DOHH2 (cell line): ENCODE data around the gene DIP2C.

Source experiments
- EZH2phosphoT487 ChIP-seq: fragments of 200-600 bp; sonication (generic); IDR thresholded peaks from 2 replicates; pipeline ENCODE4 v1.6.1; 2017; ENCODE audit warnings: borderline replicate concordance, mild to moderate bottlenecking, antibody characterized with exemption, low read length, moderate library complexity, mixed read lengths
- TF ChIP-seq, protein P1 (sequence below): fragments of 200-600 bp; sonication (generic); IDR thresholded peaks from one replicate; pipeline ENCODE4 v1.5.1; 2014; ENCODE audit warnings: antibody characterized with exemption, mild to moderate bottlenecking, low read depth, low read length; ENCODE audit not compliant: poor library complexity, severe bottlenecking

DNA sequence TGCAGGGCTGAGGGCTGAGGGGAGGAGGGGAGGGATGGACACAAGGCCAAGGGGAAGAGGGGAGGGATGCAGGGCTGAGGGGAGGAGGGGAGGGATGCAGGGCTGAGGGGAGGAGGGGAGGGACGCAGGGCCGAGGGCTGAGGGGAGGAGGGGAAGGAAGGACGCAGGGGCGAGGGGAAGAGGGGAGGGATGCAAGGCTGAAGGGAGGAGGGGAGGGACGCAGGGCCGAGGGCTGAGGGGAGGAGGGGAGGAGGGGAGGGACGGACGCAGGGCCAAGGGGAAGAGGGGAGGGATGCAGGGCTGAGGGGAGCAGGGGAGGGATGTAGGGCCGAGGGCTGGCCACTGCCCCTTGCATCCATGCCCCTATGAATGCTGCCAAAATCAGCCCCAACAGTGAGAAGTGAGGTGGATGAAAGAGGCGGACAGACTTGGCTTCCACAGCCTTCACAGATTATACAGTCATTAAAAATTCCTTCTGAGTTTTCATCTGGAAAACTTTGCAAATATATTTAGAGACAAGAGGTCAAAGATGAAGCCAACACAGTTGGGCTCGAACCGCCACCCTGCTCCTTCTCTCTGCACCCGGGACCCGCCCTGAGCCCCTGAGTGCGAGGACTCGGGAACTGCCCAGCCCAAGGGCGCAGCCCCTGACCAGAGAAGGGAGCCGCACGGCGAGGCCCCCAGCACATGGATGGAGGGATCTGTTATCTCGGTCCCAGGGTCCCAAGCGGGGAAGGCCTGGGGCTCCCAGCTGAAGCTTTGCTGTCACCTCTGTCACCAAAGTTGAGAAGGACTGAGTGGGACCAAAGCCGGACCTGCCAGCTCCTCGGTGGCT is 65.8 kb downstream of the DIP2C start:
- TF ChIP-seq, protein P1, sequence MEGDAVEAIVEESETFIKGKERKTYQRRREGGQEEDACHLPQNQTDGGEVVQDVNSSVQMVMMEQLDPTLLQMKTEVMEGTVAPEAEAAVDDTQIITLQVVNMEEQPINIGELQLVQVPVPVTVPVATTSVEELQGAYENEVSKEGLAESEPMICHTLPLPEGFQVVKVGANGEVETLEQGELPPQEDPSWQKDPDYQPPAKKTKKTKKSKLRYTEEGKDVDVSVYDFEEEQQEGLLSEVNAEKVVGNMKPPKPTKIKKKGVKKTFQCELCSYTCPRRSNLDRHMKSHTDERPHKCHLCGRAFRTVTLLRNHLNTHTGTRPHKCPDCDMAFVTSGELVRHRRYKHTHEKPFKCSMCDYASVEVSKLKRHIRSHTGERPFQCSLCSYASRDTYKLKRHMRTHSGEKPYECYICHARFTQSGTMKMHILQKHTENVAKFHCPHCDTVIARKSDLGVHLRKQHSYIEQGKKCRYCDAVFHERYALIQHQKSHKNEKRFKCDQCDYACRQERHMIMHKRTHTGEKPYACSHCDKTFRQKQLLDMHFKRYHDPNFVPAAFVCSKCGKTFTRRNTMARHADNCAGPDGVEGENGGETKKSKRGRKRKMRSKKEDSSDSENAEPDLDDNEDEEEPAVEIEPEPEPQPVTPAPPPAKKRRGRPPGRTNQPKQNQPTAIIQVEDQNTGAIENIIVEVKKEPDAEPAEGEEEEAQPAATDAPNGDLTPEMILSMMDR: no peak
- no peak for TF ChIP-seq EZH2phosphoT487
